IMR-90 (cell line): Measurements from ENCODE around the gene PDCL3. TPM values are rescaled to one million over a fixed set of nuclear protein-coding genes. Genes with fewer than 3 reads are reported as not detected.

Experiments used
- ATAC-seq: fragments of 200-7000 bp; cut with Tn5 transposase; 2 replicates; pipeline ENCODE4 v1.9.1; 2020; ENCODE audit warnings: low read depth, mild to moderate bottlenecking, moderate library complexity
- BruUV-seq: library from RNA; stranded (reverse); fragments of 400-500 nt; replicated peaks from 2 replicates; lab custom pipeline; 2021; lab: Mats Ljungman, UMichigan
- CTCF ChIA-PET: fragments of 300-600 bp; formaldehyde crosslinking; extraction: SDS; loops from one replicate; lab custom pipeline; 2021; ENCODE audit warnings: antibody characterized with exemption; lab: Yijun Ruan, JAX
- POLR2A ChIA-PET: fragments of 300-600 bp; sonication (Branson Sonifier 250); formaldehyde crosslinking; loops from one replicate; lab custom pipeline; 2022; ENCODE audit warnings: antibody characterized with exemption; ENCODE audit not compliant: unreplicated experiment; lab: Charles Lee
- DNase-seq: peaks from one replicate; pipeline ENCODE4 v3.0.0; 2013
- H2AFZ ChIP-seq: replicated peaks from 2 replicates; pipeline ENCODE3; 2013; ENCODE audit warnings: low read length, mild to moderate bottlenecking; ENCODE audit not compliant: poor library complexity
- H2AK5ac ChIP-seq: 2 replicates; pipeline ENCODE4 v1.6.1; 2013; ENCODE audit warnings: low read depth, low read length, inconsistent platforms
- H2AK9ac ChIP-seq: replicated peaks from 2 replicates; pipeline ENCODE3; 2013; ENCODE audit warnings: mild to moderate bottlenecking, low read depth, low read length, moderate library complexity; ENCODE audit not compliant: poor library complexity
- H2BK120ac ChIP-seq: 2 replicates; pipeline ENCODE4 v1.6.1; 2013; ENCODE audit warnings: low read depth, low read length, inconsistent platforms
- H2BK15ac ChIP-seq: 3 replicates; pipeline ENCODE4 v1.6.1; 2013; ENCODE audit warnings: low read depth, low read length, inconsistent platforms
- H2BK20ac ChIP-seq: 2 replicates; pipeline ENCODE4 v1.6.1; 2013; ENCODE audit warnings: low read depth, mild to moderate bottlenecking, inconsistent platforms, low read length, moderate library complexity
- H2BK5ac ChIP-seq: 2 replicates; pipeline ENCODE4 v1.6.1; 2013; ENCODE audit warnings: mild to moderate bottlenecking, low read depth, low read length, inconsistent platforms; ENCODE audit not compliant: poor library complexity, severe bottlenecking
- H3K14ac ChIP-seq: replicated peaks from 2 replicates; pipeline ENCODE4 v1.6.1; 2013; ENCODE audit warnings: low read depth, low read length, inconsistent platforms
- H3K18ac ChIP-seq: 2 replicates; pipeline ENCODE4 v1.6.1; 2013; ENCODE audit warnings: low read depth, low read length, control low read depth
- H3K23ac ChIP-seq: 2 replicates; pipeline ENCODE4 v1.6.1; 2013; ENCODE audit warnings: low read depth, low read length, inconsistent platforms
- H3K27ac ChIP-seq: 2 replicates; pipeline ENCODE4 v1.5.1; 2013; ENCODE audit warnings: mild to moderate bottlenecking, control low read depth, low read length; ENCODE audit not compliant: insufficient read depth
- H3K27me3 ChIP-seq: 2 replicates; pipeline ENCODE4 v1.6.1; 2013; ENCODE audit warnings: low read length; ENCODE audit not compliant: control insufficient read depth, insufficient read depth
- H3K36me3 ChIP-seq: 2 replicates; pipeline ENCODE4 v1.6.1; 2013; ENCODE audit warnings: low read length, mixed read lengths; ENCODE audit not compliant: control insufficient read depth, insufficient read depth
- H3K4ac ChIP-seq: 2 replicates; pipeline ENCODE4 v1.6.1; 2013; ENCODE audit warnings: low read depth, low read length, inconsistent platforms
- H3K4me1 ChIP-seq: 2 replicates; pipeline ENCODE4 v1.6.1; 2013; ENCODE audit warnings: low read length, mixed read lengths; ENCODE audit not compliant: control insufficient read depth, insufficient read depth
- H3K4me2 ChIP-seq: 2 replicates; pipeline ENCODE4 v1.6.1; 2013; ENCODE audit warnings: low read depth, mild to moderate bottlenecking, control low read depth, low read length, moderate library complexity
- H3K4me3 ChIP-seq: 2 replicates; pipeline ENCODE4 v1.5.1; 2013; ENCODE audit warnings: low read depth, mild to moderate bottlenecking, control low read depth, low read length, moderate library complexity; ENCODE audit not compliant: insufficient read depth
- H3K56ac ChIP-seq: 2 replicates; pipeline ENCODE4 v1.6.1; 2013; ENCODE audit warnings: low read length, inconsistent platforms; ENCODE audit not compliant: insufficient read depth; ENCODE audit errors: extremely low read depth
- H3K79me1 ChIP-seq, 2 experiments: 2 replicates each; pipeline ENCODE4 v1.6.1; 2013; ENCODE audit warnings: low read length in 2 of 2, inconsistent platforms in 1 of 2, low read depth in 1 of 2
- H3K9ac ChIP-seq: 2 replicates; pipeline ENCODE4 v1.6.1; 2013; ENCODE audit warnings: low read depth, low read length, control low read depth
- H3K9me1 ChIP-seq: 2 replicates; pipeline ENCODE4 v1.6.1; 2013; ENCODE audit warnings: low read length, inconsistent platforms; ENCODE audit not compliant: insufficient read depth
- H3K9me3 ChIP-seq: 2 replicates; pipeline ENCODE4 v1.6.1; 2013; ENCODE audit warnings: low read length; ENCODE audit not compliant: control insufficient read depth, insufficient read depth
- H4K20me1 ChIP-seq: 2 replicates; pipeline ENCODE4 v1.6.1; 2013; ENCODE audit warnings: low read length, inconsistent platforms; ENCODE audit not compliant: insufficient read depth
- H4K5ac ChIP-seq: 2 replicates; pipeline ENCODE4 v1.6.1; 2013; ENCODE audit warnings: mild to moderate bottlenecking, low read depth, low read length, control low read depth
- H4K8ac ChIP-seq, 2 experiments: 2 replicates each; pipeline ENCODE4 v1.6.1; 2013; ENCODE audit warnings: low read depth in 2 of 2, low read length in 2 of 2, control low read depth in 1 of 2, inconsistent platforms in 1 of 2
- H4K91ac ChIP-seq: 2 replicates; pipeline ENCODE4 v1.6.1; 2013; ENCODE audit warnings: low read depth, low read length, inconsistent platforms; ENCODE audit not compliant: insufficient read depth
- CEBPB ChIP-seq: IDR thresholded peaks from 2 replicates; pipeline ENCODE4 v1.6.1; 2012; ENCODE audit warnings: low read depth, low read length, improper control_type of control experiment
- RAD21 ChIP-seq: IDR thresholded peaks from 2 replicates; pipeline ENCODE4 v1.6.1; 2012; ENCODE audit warnings: low read length, improper control_type of control experiment
- WGBS, 2 experiments: methylation state at CpG; one replicate each; pipeline versions ENCODE4 v1.1.5 to v1.1.7; 2013; ENCODE audit warnings: missing lambda C conversion rate in 2 of 2; ENCODE audit not compliant: insufficient read length in 1 of 2; ENCODE audit errors: extremely low coverage in 2 of 2; 5-methylcytosine and 5-hydroxymethylcytosine counted together
- dilution Hi-C: fragments of 300-500 bp; cut with HindIII; formaldehyde crosslinking; loops from one replicate; pipeline ENCODE4 v1.14.3; 2018; ENCODE audit warnings: low sequenced_read_pairs; ENCODE audit not compliant: unreplicated experiment
- in situ Hi-C: fragments of 300-500 bp; cut with MboI; formaldehyde crosslinking; loops from 3 replicates; pipeline ENCODE4 v1.14.3; 2019; ENCODE audit warnings: low sequenced_read_pairs, inconsistent platforms, mixed read lengths
- intact Hi-C: fragments of 100-400 bp; cut with micrococcal nuclease; formaldehyde crosslinking; loops from 2 replicates; pipeline ENCODE4 v1.10.0; 2022
- polyA plus RNA-seq, 3 experiments: library from polyadenylated mRNA; depleted of rRNA; stranded (reverse); fragments of >200 nt; gene quantifications; 2 replicates each; pipeline ENCODE4 v1.2.3, GENCODE V29; 2012; ENCODE audit warnings: low replicate concordance in 1 of 3
- total RNA-seq: library from RNA; depleted of rRNA; stranded (reverse); fragments of >200 nt; gene quantifications from 2 replicates; pipeline ENCODE4 v1.2.3, GENCODE V29; 2012

PDCL3 gene
- total and polyA plus RNA-seq, 2 of the 4 experiments (the other 2 are of a cell fraction), result 9.5 to 26.4 TPM

DNA sequence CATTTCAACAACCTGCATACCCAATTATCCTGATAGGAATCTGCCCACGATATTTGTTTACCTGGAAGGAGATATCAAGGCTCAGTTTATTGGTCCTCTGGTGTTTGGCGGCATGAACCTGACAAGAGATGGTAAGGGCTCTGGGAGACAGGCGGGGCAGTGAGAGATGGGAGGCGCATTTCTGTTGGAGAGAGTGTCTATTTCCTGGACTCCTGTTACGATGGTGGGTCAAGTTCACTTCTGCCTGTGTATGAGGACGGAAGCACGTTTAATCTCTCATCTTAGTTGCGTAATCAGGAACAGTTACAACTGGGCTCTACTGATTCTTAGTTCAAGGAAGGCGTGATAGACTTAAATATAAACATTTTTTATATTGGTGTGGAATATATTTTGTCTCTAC lies 8.9 kb downstream of the PDCL3 start:
- TF ChIP-seq RAD21 (no peak), CEBPB (peak; percentile 87)
- H3K79me1 ChIP-seq, result no peaks in the 10 kb centered on the region
- peaks cover 24% of the 10 kb centered on the region for H3K36me3 ChIP-seq
- H3K4ac ChIP-seq, result no peak overlapping the region
- no peak overlapping the region for H3K14ac ChIP-seq
- H4K8ac ChIP-seq, result no peak overlapping the region
- no peak overlapping the region for H3K27ac ChIP-seq
- H4K91ac ChIP-seq, result no peak overlapping the region
- H2AFZ ChIP-seq, result no peak overlapping the region
- H3K9me1 ChIP-seq, result 0 out of 2 replicates have a peak, but pooled peaks cover 2% of the 10 kb centered on the region
- intact Hi-C loops (no loop called here), dilution Hi-C loops (no loop called here), in situ Hi-C loops (no loop called here)
- no peak overlapping the region for H3K56ac ChIP-seq
- no peak for ATAC-seq
- H3K18ac ChIP-seq, result no peak overlapping the region
- H3K9ac ChIP-seq, result no peak overlapping the region
- H3K27me3 ChIP-seq, result no peaks in the 10 kb centered on the region
- no peak overlapping the region for H2AK9ac ChIP-seq
- no peak overlapping the region for H2BK5ac ChIP-seq
- BruUV-seq, result no TSS peak
- H4K5ac ChIP-seq, result no peak overlapping the region
- no peak overlapping the region for H3K23ac ChIP-seq
- ChIA-PET CTCF (no interaction called here), POLR2A (no interaction called here)
- H3K4me2 ChIP-seq, result no peak overlapping the region
- H2BK20ac ChIP-seq, result no peak overlapping the region
- no peak overlapping the region for H3K4me3 ChIP-seq
- DNase-seq, result peak; percentile 11
- 100% methylated on average over 2 of the region's 9 CpGs; no CpG with 5 or more reads in 1 of the 2 experiments for WGBS, 2 experiments
- H3K9me3 ChIP-seq, result no peaks in the 10 kb centered on the region
- H2AK5ac ChIP-seq, result no peak overlapping the region
- peaks cover 2% of the 10 kb centered on the region; the same call in 1 of the 2 replicates for H3K4me1 ChIP-seq
- H2BK15ac ChIP-seq, result no peak overlapping the region
- no peak overlapping the region for H2BK120ac ChIP-seq
- H4K20me1 ChIP-seq, result no peaks in the 10 kb centered on the region
